Spleen (tissue), 7 donors: ENCODE measurements around the gene RRM1.
"Not testable (repeated sequence)": the region's sequence is repeated elsewhere in the genome, so short reads cannot be mapped to it uniquely, and the experiment has no call there.

Experiments
- POLR2A ChIP-seq, 3 donors: fragments of 450-650 bp; IDR thresholded peaks; one replicate each; pipeline ENCODE4 v1.5.1; 2017; ENCODE audit warnings: antibody characterized with exemption in 3 of 3, mild to moderate bottlenecking in 1 of 3
- POLR2AphosphoS5 ChIP-seq, 3 donors: sonication (generic); formaldehyde crosslinking; IDR thresholded peaks; one replicate each; pipeline ENCODE4 v1.5.1; 2017; ENCODE audit warnings: antibody characterized with exemption in 3 of 3
- TF ChIP-seq, protein P1 (sequence below), 11 experiments: fragments of 200-600 bp in 7 of 11; fragments of 450-650 bp in 4 of 11; sonication (generic) in 4 of 11; IDR thresholded peaks in 8 of 11; conservative IDR thresholded peaks in 3 of 11; 1 replicate in 7 of 11; 2 replicates in 4 of 11; pipeline versions ENCODE4 v1.4.0 to v1.8.0; 2016 to 2021; ENCODE audit warnings: antibody characterized with exemption in 11 of 11, inconsistent platforms in 4 of 11, mild to moderate bottlenecking in 1 of 11
- donor health status: DM: no; HTN: no; CAD: no; lungs with moderate emphysema.
- donor health status: DM: no; HTN: no; CAD: no.
- donor health status: DM: no; HTN: no; CAD: no.

DNA sequence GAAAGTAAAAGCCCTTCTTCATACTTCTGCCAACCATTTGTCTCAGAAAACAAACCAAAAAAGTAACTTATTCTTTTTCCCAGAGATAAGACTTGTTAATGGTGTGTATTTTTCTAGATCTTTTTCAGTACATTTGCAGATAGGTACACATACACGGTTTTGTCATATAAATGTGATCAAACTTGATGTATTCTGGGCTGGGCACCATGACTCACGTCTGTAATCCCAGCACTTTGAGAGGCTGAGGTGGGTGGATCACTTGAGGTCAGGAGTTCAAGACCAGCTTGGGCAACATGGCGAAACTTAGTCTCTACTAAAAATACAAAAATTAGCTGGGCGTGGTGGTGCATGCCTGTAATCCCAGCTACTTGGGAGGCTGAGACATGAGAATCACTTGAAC lies 35.6 kb downstream of the RRM1 start:
- TF ChIP-seq, protein P1, sequence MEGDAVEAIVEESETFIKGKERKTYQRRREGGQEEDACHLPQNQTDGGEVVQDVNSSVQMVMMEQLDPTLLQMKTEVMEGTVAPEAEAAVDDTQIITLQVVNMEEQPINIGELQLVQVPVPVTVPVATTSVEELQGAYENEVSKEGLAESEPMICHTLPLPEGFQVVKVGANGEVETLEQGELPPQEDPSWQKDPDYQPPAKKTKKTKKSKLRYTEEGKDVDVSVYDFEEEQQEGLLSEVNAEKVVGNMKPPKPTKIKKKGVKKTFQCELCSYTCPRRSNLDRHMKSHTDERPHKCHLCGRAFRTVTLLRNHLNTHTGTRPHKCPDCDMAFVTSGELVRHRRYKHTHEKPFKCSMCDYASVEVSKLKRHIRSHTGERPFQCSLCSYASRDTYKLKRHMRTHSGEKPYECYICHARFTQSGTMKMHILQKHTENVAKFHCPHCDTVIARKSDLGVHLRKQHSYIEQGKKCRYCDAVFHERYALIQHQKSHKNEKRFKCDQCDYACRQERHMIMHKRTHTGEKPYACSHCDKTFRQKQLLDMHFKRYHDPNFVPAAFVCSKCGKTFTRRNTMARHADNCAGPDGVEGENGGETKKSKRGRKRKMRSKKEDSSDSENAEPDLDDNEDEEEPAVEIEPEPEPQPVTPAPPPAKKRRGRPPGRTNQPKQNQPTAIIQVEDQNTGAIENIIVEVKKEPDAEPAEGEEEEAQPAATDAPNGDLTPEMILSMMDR (IDR thresholded peaks at IDR 0.05 in 8 of 11, conservative IDR thresholded peaks at IDR 0.05 in 3 of 11) = not testable (repeated sequence)
- TF ChIP-seq POLR2AphosphoS5, POLR2A (IDR thresholded peaks at IDR 0.05): not testable (repeated sequence)
